ENCODE measurements around the gene RFC2.

The RFC2 gene

DNA sequence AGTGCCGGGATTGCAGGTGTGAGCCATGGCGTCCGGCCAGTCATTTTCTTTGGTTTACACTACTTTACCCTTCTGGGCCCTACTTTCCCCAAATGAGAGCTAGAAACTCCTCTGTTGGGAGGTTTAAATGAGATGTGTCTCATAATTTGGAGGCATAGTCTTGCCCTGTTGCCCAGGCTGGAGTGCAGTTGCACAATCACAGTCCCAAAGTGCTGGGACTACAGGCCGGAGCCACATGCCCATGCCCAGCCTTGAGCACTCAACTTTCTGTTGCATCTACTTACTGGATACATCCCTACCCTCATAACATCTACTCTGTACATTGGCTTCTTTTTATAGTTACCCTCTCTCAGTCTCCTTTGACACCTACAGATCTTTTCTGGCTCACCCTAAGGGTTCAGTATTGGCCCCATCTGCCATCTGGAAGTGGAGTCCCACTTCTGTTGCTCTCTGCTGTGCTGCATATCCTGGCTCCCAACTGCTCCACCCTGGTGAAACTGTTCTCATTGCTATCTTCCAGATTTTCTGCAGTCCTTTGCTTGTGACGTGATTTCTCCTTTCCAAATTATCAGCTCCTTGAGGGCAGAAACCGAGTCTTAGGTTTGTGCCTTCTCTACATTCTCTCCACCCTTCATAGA lies 71.6 kb downstream of the RFC2 start:
- TF ChIP-seq, protein P1, sequence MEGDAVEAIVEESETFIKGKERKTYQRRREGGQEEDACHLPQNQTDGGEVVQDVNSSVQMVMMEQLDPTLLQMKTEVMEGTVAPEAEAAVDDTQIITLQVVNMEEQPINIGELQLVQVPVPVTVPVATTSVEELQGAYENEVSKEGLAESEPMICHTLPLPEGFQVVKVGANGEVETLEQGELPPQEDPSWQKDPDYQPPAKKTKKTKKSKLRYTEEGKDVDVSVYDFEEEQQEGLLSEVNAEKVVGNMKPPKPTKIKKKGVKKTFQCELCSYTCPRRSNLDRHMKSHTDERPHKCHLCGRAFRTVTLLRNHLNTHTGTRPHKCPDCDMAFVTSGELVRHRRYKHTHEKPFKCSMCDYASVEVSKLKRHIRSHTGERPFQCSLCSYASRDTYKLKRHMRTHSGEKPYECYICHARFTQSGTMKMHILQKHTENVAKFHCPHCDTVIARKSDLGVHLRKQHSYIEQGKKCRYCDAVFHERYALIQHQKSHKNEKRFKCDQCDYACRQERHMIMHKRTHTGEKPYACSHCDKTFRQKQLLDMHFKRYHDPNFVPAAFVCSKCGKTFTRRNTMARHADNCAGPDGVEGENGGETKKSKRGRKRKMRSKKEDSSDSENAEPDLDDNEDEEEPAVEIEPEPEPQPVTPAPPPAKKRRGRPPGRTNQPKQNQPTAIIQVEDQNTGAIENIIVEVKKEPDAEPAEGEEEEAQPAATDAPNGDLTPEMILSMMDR (conservative IDR thresholded peaks at IDR 0.05; ENCODE audit: control insufficient read depth, insufficient read depth, low read depth, low read length), result no peak
- DNase-seq (ENCODE audit: low read depth), result no peak
- no peak overlapping the region for H3K4me3 ChIP-seq (ENCODE audit: control insufficient read depth, low read depth, low read length)

DNA sequence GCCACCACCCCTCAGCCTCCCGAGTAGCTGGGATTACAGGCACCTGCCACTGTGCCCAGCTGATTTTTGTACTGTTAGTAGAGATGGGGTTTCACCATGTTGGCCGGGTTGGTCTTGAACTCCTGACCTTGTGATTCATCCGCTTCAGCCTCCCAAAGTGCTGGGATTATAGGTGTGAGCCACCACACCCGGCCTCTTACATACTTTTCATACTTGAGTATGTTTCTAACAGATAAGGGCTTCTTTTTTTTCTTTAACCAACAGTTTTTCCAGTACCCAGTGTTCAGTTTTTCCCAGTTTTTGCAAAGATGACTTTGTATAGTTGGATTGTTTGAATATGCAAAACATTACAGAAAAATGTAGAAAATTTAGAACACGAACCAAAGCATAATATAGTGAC lies 72.4 kb downstream of the RFC2 start:
- no peak overlapping the region for H3K4me3 ChIP-seq (ENCODE audit: control insufficient read depth, low read depth, low read length)
- no peak for DNase-seq (ENCODE audit: low read depth)
- TF ChIP-seq, protein P1 (conservative IDR thresholded peaks at IDR 0.05; ENCODE audit: control insufficient read depth, insufficient read depth, low read depth, low read length), result no peak

Measured in fibroblast of mammary gland (primary cell).